ENCODE results near the gene TIPIN. TPM values are rescaled to one million over a fixed set of nuclear protein-coding genes. Genes with fewer than 3 reads are reported as not detected.
"Not testable (repeated sequence)": the region's sequence is repeated elsewhere in the genome, so short reads cannot be mapped to it uniquely, and the experiment has no call there.

TIPIN gene, protein sequence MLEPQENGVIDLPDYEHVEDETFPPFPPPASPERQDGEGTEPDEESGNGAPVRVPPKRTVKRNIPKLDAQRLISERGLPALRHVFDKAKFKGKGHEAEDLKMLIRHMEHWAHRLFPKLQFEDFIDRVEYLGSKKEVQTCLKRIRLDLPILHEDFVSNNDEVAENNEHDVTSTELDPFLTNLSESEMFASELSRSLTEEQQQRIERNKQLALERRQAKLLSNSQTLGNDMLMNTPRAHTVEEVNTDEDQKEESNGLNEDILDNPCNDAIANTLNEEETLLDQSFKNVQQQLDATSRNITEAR
- 25.1 and 28.8 TPM in 2 replicates for total RNA-seq

GRCh38 chr15:66356359-66357236 lies at the start of gene TIPIN:
Gene TIPIN (minus strand): TSS chr15:66356685. CDS start chr15:66352947, 3,738 bp downstream.
- intact Hi-C loops (cut with micrococcal nuclease), result loop anchor here (1.0 to 2.0 kb wide), 9 partner anchors 14 to 564 kb away; partner anchors contain the start of genes DENND4A, MAP2K1, RAB11A and SMAD6

DNA sequence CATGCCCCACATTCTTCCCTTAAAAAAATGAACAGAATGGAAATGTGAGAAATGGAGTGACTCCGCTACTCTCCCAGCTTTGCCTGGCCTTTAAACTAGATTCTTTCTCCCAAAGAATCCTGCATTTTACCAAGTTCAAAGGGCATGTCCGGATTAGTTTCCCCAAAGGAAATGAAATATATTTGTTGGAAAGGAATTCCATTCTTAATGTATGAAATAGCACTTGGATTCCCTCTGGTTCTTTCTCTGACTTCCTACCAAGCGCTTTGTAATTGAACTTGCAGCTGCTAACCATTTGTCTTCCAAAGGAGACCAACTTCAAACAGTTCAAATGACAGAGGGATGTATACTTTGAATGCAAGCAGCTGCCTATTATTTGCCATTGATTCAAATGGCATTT lies 49.1 kb upstream of the TIPIN start:
- intact Hi-C loops (cut with micrococcal nuclease), result no loop called here

DNA sequence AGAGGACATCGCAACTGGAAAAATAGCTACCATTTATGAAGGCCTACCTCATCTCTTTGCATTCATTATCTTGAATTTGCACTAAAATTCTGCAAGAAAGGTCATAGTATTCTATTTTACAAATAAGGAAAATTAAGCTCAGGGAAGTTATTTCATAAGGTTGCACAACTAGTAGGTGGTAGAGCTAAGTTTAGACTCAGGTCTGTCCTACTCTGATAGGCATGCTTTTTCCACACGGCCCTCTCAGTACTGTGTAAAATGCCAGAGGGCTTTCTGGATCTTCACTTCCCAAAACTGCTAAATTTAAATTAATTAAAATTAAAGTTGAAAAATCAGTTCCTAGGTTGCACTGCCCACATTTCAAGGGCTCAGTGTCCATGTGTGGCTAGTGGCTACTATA lies 48.5 kb upstream of the TIPIN start:
- intact Hi-C loops (cut with micrococcal nuclease), result no loop called here

DNA sequence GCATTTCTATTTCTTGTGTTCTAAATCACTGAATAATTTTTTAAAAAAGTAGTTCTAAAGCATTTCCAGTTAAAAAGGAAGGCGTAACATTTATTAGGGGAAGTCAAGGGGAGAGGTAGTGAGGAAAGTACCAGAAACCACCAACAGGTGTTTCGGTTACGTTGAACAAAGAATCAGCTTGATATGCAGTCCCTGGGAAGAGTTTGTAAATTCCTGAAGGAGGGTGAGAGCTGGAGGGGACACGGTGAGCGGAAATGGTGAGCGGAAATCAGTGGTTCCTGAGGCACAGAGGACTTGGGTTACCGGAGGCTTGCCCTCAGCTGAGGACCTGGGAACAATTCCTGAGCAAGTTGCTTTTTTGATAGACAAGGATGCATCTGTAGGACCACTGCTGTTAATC lies 48.0 kb upstream of the TIPIN start:
- intact Hi-C loops (cut with micrococcal nuclease), result no loop called here

- intact Hi-C loops (cut with micrococcal nuclease), result no loop called here
Measured at GRCh38 chr15:66404122-66404521, 47.6 kb upstream of the TIPIN start.

DNA sequence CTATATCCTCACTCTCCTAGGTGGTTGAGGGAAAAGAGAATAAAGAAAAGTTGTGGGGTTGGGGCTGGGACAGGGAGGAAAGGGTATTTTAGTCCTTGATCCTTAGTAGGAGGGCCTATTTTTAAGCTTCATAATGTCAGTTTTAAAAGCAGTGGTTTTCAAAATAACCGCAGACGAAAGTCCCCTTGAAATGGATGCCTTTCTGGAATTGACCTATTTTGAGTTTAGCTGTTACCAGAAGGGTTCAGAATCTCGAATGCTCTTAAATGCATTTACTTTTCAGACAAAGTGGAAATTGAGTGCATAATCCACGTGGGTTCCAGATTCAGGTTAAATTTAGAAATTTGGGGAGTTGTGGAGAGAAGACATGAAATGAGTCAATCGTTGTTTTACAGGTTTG lies 46.8 kb upstream of the TIPIN start:
- intact Hi-C loops (cut with micrococcal nuclease), result loop anchor here (1.0 kb wide), 1 partner anchor 8 kb away; no protein-coding TSS in a partner anchor

DNA sequence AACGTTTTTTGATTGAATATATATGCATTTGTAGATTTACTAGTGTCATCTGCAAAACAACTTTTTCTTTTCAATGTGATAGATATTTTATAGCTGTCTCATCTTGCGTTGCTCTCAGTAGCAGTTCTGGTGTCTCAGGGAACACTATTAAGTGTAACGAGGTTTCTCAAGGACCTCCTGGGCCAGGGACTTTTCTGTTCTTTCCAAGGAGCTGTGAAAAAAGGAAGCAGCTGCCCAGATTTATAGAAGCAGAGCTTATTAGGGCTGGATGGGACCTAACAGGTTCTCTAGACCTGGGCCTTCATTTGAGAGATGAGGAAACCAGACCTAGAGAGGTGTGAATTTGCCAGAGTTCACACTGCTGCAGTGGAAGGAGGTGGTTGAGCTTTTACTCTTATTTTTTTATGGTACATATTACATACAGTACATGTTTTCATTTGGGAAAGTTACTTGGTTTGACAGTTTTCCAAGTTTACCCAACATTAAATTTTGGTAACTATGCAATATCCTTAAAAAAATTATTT lies 46.3 kb upstream of the TIPIN start:
- intact Hi-C loops (cut with micrococcal nuclease), result loop anchor here (1.0 kb wide), 1 partner anchor 8 kb away; no protein-coding TSS in a partner anchor

DNA sequence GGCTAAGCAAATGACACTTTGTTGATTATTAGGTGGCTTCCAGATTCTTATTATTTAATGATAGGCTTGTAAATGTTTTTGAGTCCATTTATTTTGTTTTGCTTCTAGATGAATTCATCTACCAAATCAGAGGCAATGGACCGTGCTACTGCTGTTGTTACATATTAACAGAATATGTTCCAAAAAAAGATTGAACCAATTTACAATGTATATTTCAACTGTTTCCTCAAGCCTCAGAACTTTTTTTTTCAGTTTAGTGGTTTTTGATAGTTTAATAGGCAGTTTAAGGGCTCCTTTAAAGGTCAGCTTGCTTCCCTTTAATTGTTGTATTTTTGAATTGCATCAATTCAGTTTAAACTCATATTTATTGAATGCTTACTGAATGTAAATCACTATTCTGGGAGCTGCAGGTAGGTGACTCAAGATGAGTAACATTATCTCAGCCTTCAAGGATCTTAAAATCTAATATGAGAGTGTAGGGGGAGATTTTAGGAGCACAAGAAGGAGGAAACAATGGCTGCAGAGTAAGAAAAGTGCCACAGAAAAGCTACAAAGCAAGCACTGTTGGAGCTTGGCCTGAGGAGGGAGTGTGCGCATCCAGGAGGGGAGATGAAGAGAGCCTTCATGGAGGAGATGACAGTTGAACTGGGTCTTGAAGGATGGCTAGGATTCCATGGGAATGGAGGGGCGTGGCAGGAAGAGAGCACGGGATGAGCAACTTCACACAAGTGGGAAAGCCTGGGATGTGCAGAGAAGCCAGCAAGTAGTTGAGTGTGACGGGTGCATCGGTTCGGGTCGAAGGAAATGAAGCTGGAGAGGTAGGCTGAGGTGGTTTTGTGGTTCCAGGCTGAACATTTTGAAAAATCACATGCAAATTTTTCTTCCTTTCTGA lies 44.9 kb upstream of the TIPIN start:
- intact Hi-C loops (cut with micrococcal nuclease), result no loop called here

DNA sequence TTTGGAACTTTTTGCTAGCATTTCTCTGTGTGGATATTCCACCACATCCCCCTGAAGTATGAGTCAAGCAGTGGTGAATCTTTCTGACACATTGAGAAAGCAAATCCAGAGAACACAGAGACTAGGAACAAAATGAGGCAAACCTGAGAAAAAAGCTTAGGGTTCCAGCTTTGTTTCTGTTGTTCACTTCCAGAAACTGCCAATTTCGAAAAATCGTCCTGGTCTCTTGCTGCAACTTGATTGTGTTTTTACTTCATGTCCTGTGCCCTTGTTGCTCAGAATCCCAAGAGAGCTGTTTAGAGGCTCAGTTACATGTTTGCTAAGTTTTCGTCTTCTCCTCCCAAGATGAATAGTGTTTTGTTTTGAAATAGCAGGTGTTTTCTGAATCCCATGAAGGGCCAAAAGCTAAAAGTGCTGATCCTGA lies 43.9 kb upstream of the TIPIN start:
- intact Hi-C loops (cut with micrococcal nuclease), result loop anchor here (1.0 kb wide), 1 partner anchor 10 kb away; no protein-coding TSS in a partner anchor

DNA sequence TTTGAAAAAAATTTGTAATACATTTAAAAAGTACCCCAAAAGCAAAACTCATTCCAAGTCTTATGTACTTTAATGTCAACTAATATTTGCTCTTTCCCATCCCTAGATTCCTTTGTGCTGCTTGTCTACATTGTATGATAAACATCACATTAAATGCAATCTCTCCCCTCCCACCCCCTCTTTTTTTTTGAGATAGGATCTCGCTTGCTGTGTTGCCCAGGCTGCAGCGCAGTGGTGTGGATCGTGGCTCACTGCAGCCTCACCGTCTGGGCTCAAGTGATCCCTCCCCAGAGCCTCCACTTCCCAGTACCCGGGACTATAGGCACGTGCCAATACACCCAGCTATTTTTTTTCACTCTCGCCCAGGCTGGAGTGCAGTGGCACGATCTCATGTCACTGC lies 42.8 kb upstream of the TIPIN start:
- intact Hi-C loops (cut with micrococcal nuclease), result no loop called here

DNA sequence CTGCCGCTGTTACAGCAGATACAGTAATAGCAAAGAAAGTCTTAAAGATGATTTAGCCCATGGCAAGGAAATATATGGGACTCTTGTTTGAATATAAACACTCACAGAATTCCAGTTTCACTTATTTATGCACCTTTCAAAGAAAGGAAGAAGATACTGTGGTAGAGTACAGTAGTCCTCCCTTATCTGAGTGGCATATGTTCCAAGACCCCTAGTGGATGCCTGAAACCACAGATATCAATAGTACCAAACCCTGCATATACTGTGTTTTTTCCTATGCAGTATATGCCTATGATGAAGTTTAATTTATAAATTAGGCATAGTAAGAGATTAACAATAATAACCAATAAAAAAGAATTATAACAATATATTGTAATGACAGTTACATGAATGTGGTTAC lies 38.4 kb upstream of the TIPIN start:
- intact Hi-C loops (cut with micrococcal nuclease), result no loop called here

DNA sequence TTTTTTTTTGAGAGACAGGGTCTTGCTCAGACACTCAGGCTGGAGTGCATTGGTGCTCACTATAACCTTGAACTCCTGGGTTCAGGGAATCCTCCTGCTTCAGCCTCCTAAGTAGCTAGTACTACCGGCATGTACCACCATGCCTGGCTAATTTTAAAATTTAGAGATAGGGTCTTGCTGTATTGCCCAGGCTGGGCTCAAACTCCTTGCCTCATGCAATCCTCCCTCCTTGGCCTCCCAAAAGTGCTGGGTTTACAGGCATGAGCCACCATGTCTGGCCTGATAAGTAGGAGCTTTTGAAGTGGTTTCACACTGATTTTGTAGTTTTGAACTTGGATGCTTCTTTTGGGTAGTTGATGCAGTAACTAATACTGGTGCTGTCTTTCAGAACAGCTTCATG lies 38.0 kb upstream of the TIPIN start:
- intact Hi-C loops (cut with micrococcal nuclease), result no loop called here

DNA sequence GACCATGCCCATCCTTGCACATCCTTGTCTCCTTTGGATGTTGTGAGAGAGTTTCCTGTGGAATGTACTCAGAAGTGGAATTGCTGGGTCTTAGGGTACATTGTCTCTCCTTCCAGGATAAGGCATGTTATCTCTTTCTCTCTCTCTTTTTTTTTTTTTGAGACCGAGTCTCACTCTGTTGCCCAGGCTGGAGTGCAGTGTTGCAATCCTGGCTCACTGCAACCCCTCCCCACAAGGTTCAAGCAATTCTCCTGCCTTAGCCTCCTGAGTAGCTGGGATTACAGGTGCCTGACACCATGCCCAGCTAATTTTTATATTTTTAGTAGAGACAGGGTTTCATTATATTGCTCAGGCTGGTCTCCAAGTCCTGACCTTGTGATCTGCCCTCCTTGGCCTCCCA lies 36.6 kb upstream of the TIPIN start:
- intact Hi-C loops (cut with micrococcal nuclease), result not testable (repeated sequence)

DNA sequence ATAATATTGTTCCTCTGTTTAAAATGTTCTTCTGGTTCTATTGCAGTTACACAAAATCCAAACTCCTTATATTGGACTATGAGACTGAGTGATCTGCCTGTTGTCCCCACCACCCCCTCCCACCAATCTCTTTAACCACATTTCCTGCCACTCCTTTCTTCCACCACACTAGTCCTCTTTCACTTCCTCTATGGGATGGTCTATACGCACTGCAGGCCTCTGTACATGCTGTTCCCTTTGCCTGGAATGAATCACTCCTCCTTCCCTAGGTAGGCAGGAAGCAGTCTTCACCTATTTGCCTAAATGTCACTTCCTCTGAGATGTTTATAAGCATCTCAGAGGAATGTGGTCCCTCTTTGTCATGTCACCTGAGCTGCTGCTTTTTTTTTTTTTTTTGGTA lies 34.2 kb upstream of the TIPIN start:
- intact Hi-C loops (cut with micrococcal nuclease), result loop anchor here (1.0 kb wide), 1 partner anchor 10 kb away; no protein-coding TSS in a partner anchor

GRCh38 chr15:66389859-66390381 lies 33.4 kb upstream of the TIPIN start:
- intact Hi-C loops (cut with micrococcal nuclease), result loop anchor here (1.0 to 10.0 kb wide), 3 partner anchors 10 to 1085 kb away; partner anchors contain the start of gene RNU5B-1

DNA sequence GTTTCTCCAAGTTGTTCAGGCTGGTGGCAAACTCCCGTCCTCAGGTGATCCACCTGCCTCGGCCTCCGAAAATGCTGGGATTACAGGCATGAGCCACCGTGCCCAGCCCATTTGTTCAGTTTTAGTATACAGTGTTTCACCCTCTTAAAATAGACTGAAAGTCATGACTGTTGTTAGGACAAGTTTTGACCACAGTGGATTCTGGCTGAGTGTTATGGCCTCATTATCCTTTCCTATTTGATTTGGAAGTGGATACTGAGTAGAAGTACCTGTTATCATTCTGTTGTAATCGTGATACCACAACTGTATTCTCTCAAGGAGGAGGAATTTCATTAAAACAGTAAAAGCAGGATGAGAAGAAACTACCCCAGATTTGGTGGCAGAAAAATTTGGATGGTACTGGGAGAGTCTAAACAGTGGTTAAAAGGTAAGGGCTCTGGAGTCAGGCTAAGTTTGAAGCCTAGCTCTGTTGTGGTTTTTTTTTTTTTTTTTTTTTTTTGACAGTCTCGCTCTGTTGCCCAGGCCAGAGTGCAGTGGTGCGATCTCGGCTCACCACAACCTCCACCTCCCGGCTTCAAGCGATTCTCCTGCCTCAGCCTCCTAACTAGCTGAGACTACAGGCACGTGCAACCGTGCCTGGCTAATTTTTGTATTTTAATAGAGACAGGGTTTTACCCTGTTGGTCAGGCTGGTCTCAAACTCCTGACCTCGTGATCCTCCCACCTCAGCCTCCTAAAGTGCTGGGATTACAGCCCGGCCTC lies 32.8 kb upstream of the TIPIN start:
- intact Hi-C loops (cut with micrococcal nuclease), result loop anchor here (10.0 kb wide), 2 partner anchors 504 to 1084 kb away; partner anchors contain the start of gene RNU5B-1

- intact Hi-C loops (cut with micrococcal nuclease), result loop anchor here (10.0 kb wide), 2 partner anchors 504 to 1084 kb away; partner anchors contain the start of gene RNU5B-1
Measured at GRCh38 chr15:66388576-66388975, 32.1 kb upstream of the TIPIN start.

- intact Hi-C loops (cut with micrococcal nuclease), result loop anchor here (10.0 kb wide), 2 partner anchors 503 to 1083 kb away; partner anchors contain the start of gene RNU5B-1
Measured at GRCh38 chr15:66388043-66388363, 31.5 kb upstream of the TIPIN start.

Measured in T-helper 1 cell treated with Interleukin-12 subunit alpha and Interleukin-12 subunit beta and Interleukin-4 antibody, amounts not matched to agents 30 ng/mL and 1 ng/mL, for 36 hours (primary cell).